Mesenteric fat pad (tissue), 1 donor: Measurements from ENCODE around the gene JAGN1. TPM values are rescaled to one million over a fixed set of nuclear protein-coding genes. Genes with fewer than 3 reads are reported as not detected.
"Not testable (repeated sequence)": the region's sequence is repeated elsewhere in the genome, so short reads cannot be mapped to it uniquely, and the experiment has no call there.

Experiments
- DNase-seq: peaks from one replicate; pipeline ENCODE4 v3.0.0-alpha.2; 2020; ENCODE audit warnings: low spot score
- total RNA-seq: library from RNA; stranded (reverse); fragmentation: NEBNext Ultra II Directional; extraction: Animal tissue kit (Norgen Biotek cat#: 25700); gene quantifications from one replicate; pipeline ENCODE4 v1.2.1, GENCODE V29; 2021
- donor health status: DM: yes; HTN: yes; CAD: no.

Gene JAGN1
- total RNA-seq, 1 donor from 2014 or later: 49.8 TPM

GRCh38 chr3:9866639-9867038, 23.8 kb upstream of the JAGN1 start:
- DNase-seq: no peak

DNA sequence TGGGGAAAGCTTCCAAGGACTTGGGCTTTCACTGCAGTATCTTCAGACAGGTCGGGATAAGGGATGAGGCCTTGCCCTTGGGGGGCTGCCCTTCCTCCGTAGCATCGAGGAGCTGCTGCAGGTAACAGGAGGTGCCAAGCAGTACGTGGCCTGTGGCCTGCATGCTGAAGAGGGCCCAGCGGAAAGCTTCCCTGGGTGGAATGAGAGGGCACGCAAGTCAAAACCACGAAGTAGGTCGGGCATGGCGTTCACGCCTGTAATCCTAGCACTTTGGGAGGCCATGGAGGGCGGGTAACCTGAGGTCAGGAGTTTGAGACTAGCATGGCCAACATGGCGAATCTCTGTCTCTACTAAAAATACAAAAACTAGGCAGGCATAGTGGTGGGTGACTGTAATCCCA, 23.3 kb upstream of the JAGN1 start:
- no peak for DNase-seq

GRCh38 chr3:9869955-9870354, 20.5 kb upstream of the JAGN1 start:
- DNase-seq: no peak

- DNase-seq: no peak
Observed at GRCh38 chr3:9870978-9871377, 19.4 kb upstream of the JAGN1 start.

DNA sequence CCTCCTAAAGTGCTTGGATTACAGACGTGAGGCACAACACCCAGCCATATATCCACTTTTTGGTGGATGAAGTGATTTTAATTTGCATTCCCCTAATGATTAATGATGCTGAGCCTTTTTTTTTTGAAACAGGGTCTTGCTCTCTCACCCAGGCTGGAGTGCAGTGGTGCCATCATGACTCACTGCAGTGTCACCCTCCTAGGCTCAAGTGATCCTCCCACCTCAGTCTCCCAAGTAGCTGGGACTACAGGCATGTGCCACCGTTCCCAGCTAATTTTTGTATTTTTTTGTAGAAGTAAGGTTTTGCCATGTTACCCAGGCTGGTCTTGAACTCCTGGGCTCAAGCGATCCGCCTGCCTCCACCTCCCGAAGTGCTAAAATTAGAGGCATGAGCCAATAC, 18.3 kb upstream of the JAGN1 start:
- not testable (repeated sequence) for DNase-seq

DNA sequence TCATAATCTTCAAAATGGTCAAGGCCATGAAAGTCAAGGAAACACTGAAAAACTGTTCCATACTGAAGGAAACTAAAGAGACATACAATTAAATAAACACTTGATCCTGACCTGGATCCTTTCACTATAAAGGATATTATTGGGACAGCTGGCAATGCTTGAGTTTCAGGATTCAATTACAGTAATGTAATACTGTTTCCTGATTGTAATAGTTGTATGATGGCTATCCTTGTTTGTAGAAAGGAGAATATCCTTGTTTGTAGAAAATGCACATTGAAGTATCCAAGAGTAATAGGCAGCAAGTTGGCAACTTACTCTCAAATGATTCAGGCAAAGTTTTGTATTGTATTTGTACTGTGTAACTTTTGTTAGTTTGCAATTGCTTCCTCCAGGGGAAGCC, 15.0 kb upstream of the JAGN1 start:
- no peak for DNase-seq

DNA sequence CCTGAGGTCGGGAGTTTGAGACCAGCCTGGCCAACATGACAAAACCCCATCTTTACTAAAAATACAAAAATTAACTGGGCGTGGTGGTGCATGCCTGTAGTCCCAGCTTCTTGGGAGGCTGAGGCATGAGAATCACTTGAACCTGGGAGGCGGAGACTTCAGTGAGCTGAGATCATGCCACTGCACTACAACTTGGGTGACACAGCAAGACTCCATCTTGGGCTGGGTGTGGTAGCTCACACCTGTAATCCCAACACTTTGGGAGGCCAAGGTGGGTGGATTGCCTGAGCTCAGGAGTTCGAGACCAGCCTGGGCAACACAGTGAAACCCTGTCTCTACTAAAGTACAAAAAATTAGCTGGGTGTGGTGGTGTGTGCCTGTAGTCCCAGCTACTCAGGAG, 14.2 kb upstream of the JAGN1 start:
- DNase-seq: not testable (repeated sequence)

DNA sequence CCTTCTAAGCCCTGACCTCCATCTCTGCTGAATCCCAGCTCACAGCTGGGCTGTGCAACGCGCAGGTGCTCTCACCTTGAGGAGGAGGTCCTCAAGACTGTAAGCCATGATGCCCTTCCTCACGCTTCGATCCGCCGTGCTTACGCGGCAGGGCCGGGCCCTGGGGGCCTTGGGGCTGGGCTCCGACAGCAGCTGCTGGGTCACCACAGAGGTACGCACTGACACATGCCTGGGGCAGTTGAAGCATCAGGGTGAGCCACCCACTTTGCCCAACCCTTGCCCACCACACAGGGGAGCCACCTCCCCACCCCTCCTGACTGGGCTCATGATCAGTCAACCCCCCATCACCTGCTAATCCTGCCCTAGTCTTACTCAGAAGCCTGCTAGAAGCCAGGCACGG, 13.4 kb upstream of the JAGN1 start:
- no peak for DNase-seq

- no peak for DNase-seq
Observed at GRCh38 chr3:9878700-9879099, 11.7 kb upstream of the JAGN1 start.

DNA sequence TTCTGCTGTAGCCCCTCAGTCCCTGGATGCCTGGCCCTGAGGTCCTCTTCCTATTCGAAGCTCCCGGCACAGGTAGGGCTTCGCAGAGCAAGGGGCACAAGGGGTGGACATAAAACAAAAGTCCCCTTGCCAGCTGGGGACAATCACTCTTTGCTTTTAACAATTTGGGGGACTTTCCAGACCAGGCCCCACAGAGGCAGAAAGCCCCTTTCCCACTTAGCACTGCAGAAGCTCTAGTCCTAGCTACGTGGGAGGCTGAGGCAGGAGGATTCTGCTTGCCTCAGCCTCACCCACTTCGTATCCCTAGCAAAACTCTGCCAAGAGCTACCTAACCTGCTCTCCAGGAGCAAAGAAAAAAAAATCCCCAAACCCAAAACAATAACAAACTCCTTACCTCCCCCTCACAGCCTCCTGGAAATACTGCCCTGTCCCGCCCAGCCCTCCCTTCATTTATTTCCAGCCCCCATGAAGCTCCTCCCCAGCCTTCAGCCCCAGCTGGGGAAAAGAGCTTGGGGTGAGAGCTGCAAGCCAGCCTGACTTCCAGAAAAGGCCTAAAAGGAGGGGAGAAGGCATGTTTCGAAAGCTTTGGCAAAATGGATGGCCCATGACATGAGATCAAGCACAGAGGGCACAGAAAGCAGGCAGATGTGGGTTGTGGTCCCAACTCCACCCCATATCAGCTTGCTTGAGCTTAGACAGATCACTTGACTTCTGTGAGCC, 10.4 kb upstream of the JAGN1 start, which contains the start of gene CIDEC:
CIDEC (minus strand) TSS at position 424 of the 720 bp plus-strand sequence. CDS start 1,767 bp downstream, outside the sequence.
- DNase-seq: no peak

GRCh38 chr3:9881441-9881840, 9.0 kb upstream of the JAGN1 start:
- DNase-seq: no peak

GRCh38 chr3:9883706-9884554, 6.5 kb upstream of the JAGN1 start:
- DNase-seq: no peak

GRCh38 chr3:9884555-9885165, 5.8 kb upstream of the JAGN1 start:
- no peak for DNase-seq

GRCh38 chr3:9886328-9886727, 4.1 kb upstream of the JAGN1 start:
- no peak for DNase-seq

GRCh38 chr3:9887480-9887879, 2.9 kb upstream of the JAGN1 start:
- no peak for DNase-seq

DNA sequence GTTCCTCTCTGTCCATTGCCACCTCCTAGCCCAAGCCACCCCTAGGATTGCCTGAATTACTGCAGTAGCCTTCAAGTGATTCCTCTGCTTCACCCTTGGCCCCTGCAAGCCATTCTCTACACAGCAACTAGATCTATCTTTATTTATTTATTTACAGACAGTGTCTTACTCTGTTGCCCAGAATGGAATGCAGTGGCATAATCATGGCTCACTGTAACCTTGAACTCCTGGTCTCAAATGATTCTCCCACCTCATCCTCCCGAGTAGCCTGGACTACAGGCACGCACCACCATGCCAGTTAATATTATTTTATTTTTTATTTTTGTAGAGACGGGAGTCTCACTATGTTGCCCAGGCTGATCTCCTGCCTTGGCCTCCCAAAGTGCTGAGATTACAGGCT, 1.9 kb upstream of the JAGN1 start:
- DNase-seq: no peak

- DNase-seq: no peak
Observed at GRCh38 chr3:9889405-9889804, 1.0 kb upstream of the JAGN1 start.

- no peak for DNase-seq
Observed at GRCh38 chr3:9891072-9891622, 737 bp downstream of the JAGN1 start.

DNA sequence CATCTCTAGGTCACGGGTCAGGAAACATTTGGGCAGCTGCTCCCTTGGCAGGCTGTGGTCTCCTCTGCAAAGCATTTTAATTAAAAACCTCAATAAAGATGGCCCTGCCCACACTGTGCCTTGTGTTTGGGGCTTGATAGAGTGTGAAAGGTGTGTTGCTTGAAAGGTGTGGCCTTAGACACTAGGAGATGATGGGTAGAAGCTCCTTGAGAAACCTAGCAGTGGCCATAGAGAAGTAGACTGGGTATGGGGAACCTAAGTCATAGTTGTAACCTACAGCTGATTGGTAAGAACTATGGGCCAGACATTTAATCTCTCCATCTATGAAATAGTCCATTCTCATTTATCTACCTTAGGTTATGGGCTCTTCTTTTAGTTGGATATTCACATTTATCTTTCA, 3.3 kb downstream of the JAGN1 start:
- DNase-seq: no peak

GRCh38 chr3:9895715-9896114, 5.3 kb downstream of the JAGN1 start:
- DNase-seq: not testable (repeated sequence)

- not testable (repeated sequence) for DNase-seq
Observed at GRCh38 chr3:9896755-9897407, 6.5 kb downstream of the JAGN1 start.
